Nephron progenitor cell (in vitro differentiated cells): Measurements from ENCODE around the gene APOBEC3G.

Experiments
- DNase-seq: peaks from one replicate; pipeline ENCODE4 v3.0.0; 2021
- H3K27ac Mint-ChIP-seq: 2 replicates; pipeline ENCODE4 v1.8.0; 2021; ENCODE audit warnings: mild to moderate bottlenecking, moderate library complexity, mixed read lengths
- H3K27me3 Mint-ChIP-seq: 2 replicates; pipeline ENCODE4 v1.8.0; 2021; ENCODE audit warnings: mild to moderate bottlenecking, low read depth, mixed read lengths; ENCODE audit not compliant: poor library complexity
- H3K36me3 Mint-ChIP-seq: 2 replicates; pipeline ENCODE4 v1.8.0; 2021; ENCODE audit warnings: low read depth, mixed read lengths
- H3K4me1 Mint-ChIP-seq: 2 replicates; pipeline ENCODE4 v1.8.0; 2021; ENCODE audit warnings: mixed read lengths
- H3K4me3 Mint-ChIP-seq: 2 replicates; pipeline ENCODE4 v1.8.0; 2021; ENCODE audit warnings: mild to moderate bottlenecking, moderate library complexity, mixed read lengths
- H3K9me3 Mint-ChIP-seq: 2 replicates; pipeline ENCODE4 v1.8.0; 2021; ENCODE audit warnings: mild to moderate bottlenecking, moderate library complexity, mixed read lengths
- CTCF ChIP-seq: fragments of 200-600 bp; sonication (generic); IDR thresholded peaks from 2 replicates; pipeline ENCODE4 v1.5.0; 2021; ENCODE audit warnings: antibody characterized with exemption

APOBEC3G gene

GRCh38 chr22:39132871-39133524, 55.9 kb downstream of the APOBEC3G start:
- no peak overlapping the region for H3K4me3 Mint-ChIP-seq
- no peaks in the 10 kb centered on the region for H3K36me3 Mint-ChIP-seq
- no peak for DNase-seq
- no peak for TF ChIP-seq CTCF
- H3K27me3 Mint-ChIP-seq, result peaks cover 8% of the 10 kb centered on the region
- peaks cover 48% of the 10 kb centered on the region for H3K4me1 Mint-ChIP-seq
- peaks cover 5% of the 10 kb centered on the region for H3K9me3 Mint-ChIP-seq
- no peak overlapping the region for H3K27ac Mint-ChIP-seq

GRCh38 chr22:39133871-39134270, 56.8 kb downstream of the APOBEC3G start:
- no peak for DNase-seq
- Mint-ChIP-seq H3K36me3 (no peaks in the 10 kb centered on the region), H3K4me3 (no peak overlapping the region), H3K9me3 (peaks cover 1% of the 10 kb centered on the region), H3K27me3 (peaks cover 5% of the 10 kb centered on the region), H3K4me1 (peaks cover 54% of the 10 kb centered on the region), H3K27ac (no peak overlapping the region)
- TF ChIP-seq CTCF, result no peak

GRCh38 chr22:39134366-39135091, 57.5 kb downstream of the APOBEC3G start:
- H3K27ac Mint-ChIP-seq, result no peak overlapping the region
- no peaks in the 10 kb centered on the region for H3K36me3 Mint-ChIP-seq
- TF ChIP-seq CTCF, result no peak
- DNase-seq, result no peak
- H3K4me1 Mint-ChIP-seq, result peaks cover 48% of the 10 kb centered on the region
- no peak overlapping the region for H3K4me3 Mint-ChIP-seq
- peaks cover 8% of the 10 kb centered on the region for H3K27me3 Mint-ChIP-seq
- H3K9me3 Mint-ChIP-seq, result no peaks in the 10 kb centered on the region

GRCh38 chr22:39135092-39135896, 58.2 kb downstream of the APOBEC3G start:
- H3K4me1 Mint-ChIP-seq, result peaks cover 46% of the 10 kb centered on the region
- peak; percentile 82 for TF ChIP-seq CTCF
- H3K9me3 Mint-ChIP-seq, result no peaks in the 10 kb centered on the region
- DNase-seq, result peak; percentile 82
- H3K36me3 Mint-ChIP-seq, result no peaks in the 10 kb centered on the region
- H3K27ac Mint-ChIP-seq, result no peak overlapping the region
- H3K27me3 Mint-ChIP-seq, result peaks cover 11% of the 10 kb centered on the region
- H3K4me3 Mint-ChIP-seq, result no peak overlapping the region

- Mint-ChIP-seq H3K9me3 (no peaks in the 10 kb centered on the region), H3K4me1 (peaks cover 36% of the 10 kb centered on the region), H3K27me3 (peaks cover 11% of the 10 kb centered on the region), H3K4me3 (no peak overlapping the region), H3K36me3 (no peaks in the 10 kb centered on the region), H3K27ac (no peak overlapping the region)
- no peak for DNase-seq
- TF ChIP-seq CTCF, result no peak
Measured at GRCh38 chr22:39136317-39136716, 59.2 kb downstream of the APOBEC3G start.
